ENCODE results near the gene MBD3L2B. TPM values are rescaled to one million over a fixed set of nuclear protein-coding genes. Genes with fewer than 3 reads are reported as not detected.

MBD3L2B gene
- not detected in 2 replicates for total RNA-seq

DNA sequence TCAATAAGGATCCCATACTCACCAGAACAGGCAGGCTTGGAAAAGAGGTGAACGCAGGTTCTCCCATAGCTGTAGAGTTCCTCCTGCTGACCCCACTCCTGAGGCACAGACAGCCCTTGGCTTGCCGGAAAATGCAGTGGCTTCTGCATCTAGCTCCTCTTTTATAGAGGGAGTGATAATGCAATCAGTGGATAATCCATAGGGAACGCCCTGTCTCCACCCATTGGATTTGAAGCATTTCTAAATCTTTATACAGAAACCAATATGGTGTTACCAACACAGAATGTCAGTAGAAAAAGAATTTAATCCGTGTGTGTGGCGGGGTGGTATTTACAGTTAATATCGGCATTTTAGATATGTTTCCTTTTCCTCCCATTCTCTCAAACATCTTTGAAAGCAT is at the start of gene MBD3L2B:
MBD3L2B (minus strand) TSS at position 101 of the 400 bp plus-strand sequence; CDS start at position 67, 34 bp downstream.

DNA sequence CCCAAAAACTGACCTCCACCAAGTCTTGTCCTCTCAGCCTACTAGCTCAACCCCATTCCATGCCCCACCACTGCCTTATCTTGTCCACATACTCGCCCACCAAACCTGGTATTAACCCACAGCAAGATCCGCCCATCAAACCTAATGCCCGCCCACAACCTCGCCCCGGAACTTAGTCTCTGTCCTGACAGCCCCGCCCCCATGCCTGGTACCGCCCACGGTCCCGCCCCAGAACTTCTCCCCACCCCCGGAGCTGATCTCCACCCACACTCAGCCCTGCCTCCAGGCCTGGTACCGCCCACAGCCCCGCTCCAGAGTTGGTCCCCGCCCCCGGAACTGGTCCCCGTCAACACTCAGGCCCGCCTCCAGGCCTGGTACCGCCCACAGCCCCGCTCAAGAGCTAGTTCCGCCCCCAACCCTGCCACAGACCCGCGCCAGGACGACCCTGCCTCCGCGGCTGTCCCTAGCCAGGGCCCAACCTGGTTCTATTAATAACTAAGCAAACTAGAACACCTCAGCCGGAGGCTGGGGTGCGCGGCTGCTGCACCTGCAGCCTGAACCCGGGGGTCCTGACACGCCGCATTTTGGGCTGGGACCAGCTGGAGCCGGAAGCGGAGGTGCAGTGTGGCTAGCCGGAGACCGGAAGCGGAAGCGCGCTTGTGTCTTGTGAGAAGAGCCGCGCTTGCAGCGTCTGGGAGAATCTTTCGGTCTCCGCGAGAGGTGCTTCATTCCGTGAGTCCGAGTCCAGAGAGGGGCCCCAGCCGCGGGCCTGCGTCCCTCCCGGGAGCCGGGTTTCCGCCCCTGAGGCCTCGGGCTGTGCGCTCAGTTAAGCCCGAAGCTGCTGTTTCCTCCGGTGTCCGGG is 48.0 kb upstream of the MBD3L2B start, which contains the start of gene ZNF557:
ZNF557 (plus strand) TSS at position 662 of the 862 bp plus-strand sequence. CDS start 5,372 bp downstream, outside the sequence.

DNA sequence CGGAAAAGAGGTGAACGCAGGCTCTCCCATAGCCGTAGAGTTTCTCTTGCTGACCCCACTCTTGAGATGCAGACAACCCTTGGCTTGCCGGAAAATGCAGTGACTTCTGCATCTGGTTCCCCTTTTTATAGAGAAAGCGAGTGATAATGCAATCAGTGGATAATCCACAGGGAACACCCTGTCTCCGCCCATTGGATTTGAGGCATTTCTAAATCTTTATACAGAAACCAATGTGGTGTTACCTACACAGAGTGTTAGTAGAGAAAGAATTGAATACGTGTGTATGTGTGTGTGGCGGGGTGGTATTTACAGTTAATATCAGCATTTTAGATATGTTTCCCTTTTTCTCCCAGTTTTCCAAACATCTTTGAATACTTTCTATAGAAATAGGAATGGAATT is 37.3 kb upstream of the MBD3L2B start, which contains the start of gene MBD3L3:
MBD3L3 (minus strand) TSS at position 101 of the 400 bp plus-strand sequence; CDS start at position 30, 71 bp downstream.

DNA sequence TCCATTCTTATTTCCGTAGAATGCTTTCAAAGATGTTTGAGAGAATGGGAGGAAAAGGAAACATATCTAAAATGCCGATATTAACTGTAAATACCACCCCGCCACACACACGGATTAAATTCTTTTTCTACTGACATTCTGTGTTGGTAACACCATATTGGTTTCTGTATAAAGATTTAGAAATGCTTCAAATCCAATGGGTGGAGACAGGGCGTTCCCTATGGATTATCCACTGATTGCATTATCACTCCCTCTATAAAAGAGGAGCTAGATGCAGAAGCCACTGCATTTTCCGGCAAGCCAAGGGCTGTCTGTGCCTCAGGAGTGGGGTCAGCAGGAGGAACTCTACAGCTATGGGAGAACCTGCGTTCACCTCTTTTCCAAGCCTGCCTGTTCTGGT is 27.8 kb upstream of the MBD3L2B start, which contains the start of gene MBD3L2:
MBD3L2 (plus strand) TSS at position 301 of the 400 bp plus-strand sequence; CDS start at position 354, 53 bp downstream.

DNA sequence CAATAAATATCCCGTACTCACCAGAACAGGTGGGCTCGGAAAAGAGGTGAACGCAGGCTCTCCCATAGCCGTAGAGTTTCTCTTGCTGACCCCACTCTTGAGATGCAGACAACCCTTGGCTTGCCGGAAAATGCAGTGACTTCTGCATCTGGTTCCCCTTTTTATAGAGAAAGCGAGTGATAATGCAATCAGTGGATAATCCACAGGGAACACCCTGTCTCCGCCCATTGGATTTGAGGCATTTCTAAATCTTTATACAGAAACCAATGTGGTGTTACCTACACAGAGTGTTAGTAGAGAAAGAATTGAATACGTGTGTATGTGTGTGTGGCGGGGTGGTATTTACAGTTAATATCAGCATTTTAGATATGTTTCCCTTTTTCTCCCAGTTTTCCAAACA is 18.8 kb upstream of the MBD3L2B start, which contains the start of gene MBD3L4:
MBD3L4 (minus strand) TSS at position 101 of the 400 bp plus-strand sequence; CDS start at position 66, 35 bp downstream.

DNA sequence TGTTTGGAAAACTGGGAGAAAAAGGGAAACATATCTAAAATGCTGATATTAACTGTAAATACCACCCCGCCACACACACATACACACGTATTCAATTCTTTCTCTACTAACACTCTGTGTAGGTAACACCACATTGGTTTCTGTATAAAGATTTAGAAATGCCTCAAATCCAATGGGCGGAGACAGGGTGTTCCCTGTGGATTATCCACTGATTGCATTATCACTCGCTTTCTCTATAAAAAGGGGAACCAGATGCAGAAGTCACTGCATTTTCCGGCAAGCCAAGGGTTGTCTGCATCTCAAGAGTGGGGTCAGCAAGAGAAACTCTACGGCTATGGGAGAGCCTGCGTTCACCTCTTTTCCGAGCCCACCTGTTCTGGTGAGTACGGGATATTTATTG is 9.0 kb upstream of the MBD3L2B start, which contains the start of gene MBD3L5:
MBD3L5 (plus strand) TSS at position 301 of the 400 bp plus-strand sequence; CDS start at position 335, 34 bp downstream.

Other genes starting within 250 kb of the MBD3L2B start
- gene VAV1, start 248.7 kb downstream of the MBD3L2B start, total RNA-seq, result not detected in 2 replicates
- not detected in 2 replicates for gene ADGRE1, start 133.9 kb downstream of the MBD3L2B start, total RNA-seq
- not detected in 2 replicates for gene MBD3L5, start 9.1 kb upstream of the MBD3L2B start, total RNA-seq
- not detected in 2 replicates for gene MBD3L4, start 18.7 kb upstream of the MBD3L2B start, total RNA-seq
- not detected in 2 replicates for gene MBD3L2, start 27.9 kb upstream of the MBD3L2B start, total RNA-seq
- not detected in 2 replicates for gene MBD3L3, start 37.2 kb upstream of the MBD3L2B start, total RNA-seq
- gene ZNF557, start 48.3 kb upstream of the MBD3L2B start, total RNA-seq, result 17.5 and 20.2 TPM in 2 replicates

All from uterine smooth muscle cell (primary cell).